Nephron progenitor cell (in vitro differentiated cells): ENCODE data around the gene PRDM16.

Experiments
- DNase-seq: peaks from one replicate; pipeline ENCODE4 v3.0.0; 2021
- H3K27ac Mint-ChIP-seq: 2 replicates; pipeline ENCODE4 v1.8.0; 2021; ENCODE audit warnings: mild to moderate bottlenecking, moderate library complexity, mixed read lengths
- H3K27me3 Mint-ChIP-seq: 2 replicates; pipeline ENCODE4 v1.8.0; 2021; ENCODE audit warnings: mild to moderate bottlenecking, low read depth, mixed read lengths; ENCODE audit not compliant: poor library complexity
- H3K36me3 Mint-ChIP-seq: 2 replicates; pipeline ENCODE4 v1.8.0; 2021; ENCODE audit warnings: low read depth, mixed read lengths
- H3K4me1 Mint-ChIP-seq: 2 replicates; pipeline ENCODE4 v1.8.0; 2021; ENCODE audit warnings: mixed read lengths
- H3K4me3 Mint-ChIP-seq: 2 replicates; pipeline ENCODE4 v1.8.0; 2021; ENCODE audit warnings: mild to moderate bottlenecking, moderate library complexity, mixed read lengths
- H3K9me3 Mint-ChIP-seq: 2 replicates; pipeline ENCODE4 v1.8.0; 2021; ENCODE audit warnings: mild to moderate bottlenecking, moderate library complexity, mixed read lengths
- TF ChIP-seq, protein P1 (sequence below): fragments of 200-600 bp; sonication (generic); IDR thresholded peaks from 2 replicates; pipeline ENCODE4 v1.5.0; 2021; ENCODE audit warnings: antibody characterized with exemption

The PRDM16 gene

DNA sequence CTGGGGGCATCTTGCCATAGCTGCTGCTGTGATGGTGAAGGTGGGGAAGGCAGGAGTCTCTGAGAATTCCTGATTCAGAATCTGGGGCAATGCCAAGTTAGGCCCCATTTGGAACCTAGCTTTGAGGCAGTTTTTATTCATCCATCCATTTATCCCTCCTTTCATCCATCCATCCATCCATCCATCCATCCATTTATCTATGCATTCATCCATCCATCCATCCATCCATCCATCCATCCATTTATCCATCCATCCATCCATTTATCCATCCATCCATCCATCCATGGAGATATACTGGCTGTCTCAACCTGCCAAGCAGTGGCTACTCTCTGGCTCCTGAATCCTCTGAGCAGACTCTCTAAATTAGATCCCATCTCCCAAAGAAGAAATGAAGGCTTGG, 83.1 kb downstream of the PRDM16 start:
- Mint-ChIP-seq H3K27me3 (peaks cover 49% of the 10 kb centered on the region), H3K9me3 (no peaks in the 10 kb centered on the region), H3K36me3 (no peaks in the 10 kb centered on the region), H3K27ac (no peak overlapping the region), H3K4me3 (no peak overlapping the region), H3K4me1 (peaks cover 15% of the 10 kb centered on the region)
- TF ChIP-seq, protein P1, sequence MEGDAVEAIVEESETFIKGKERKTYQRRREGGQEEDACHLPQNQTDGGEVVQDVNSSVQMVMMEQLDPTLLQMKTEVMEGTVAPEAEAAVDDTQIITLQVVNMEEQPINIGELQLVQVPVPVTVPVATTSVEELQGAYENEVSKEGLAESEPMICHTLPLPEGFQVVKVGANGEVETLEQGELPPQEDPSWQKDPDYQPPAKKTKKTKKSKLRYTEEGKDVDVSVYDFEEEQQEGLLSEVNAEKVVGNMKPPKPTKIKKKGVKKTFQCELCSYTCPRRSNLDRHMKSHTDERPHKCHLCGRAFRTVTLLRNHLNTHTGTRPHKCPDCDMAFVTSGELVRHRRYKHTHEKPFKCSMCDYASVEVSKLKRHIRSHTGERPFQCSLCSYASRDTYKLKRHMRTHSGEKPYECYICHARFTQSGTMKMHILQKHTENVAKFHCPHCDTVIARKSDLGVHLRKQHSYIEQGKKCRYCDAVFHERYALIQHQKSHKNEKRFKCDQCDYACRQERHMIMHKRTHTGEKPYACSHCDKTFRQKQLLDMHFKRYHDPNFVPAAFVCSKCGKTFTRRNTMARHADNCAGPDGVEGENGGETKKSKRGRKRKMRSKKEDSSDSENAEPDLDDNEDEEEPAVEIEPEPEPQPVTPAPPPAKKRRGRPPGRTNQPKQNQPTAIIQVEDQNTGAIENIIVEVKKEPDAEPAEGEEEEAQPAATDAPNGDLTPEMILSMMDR: no peak
- DNase-seq: no peak

DNA sequence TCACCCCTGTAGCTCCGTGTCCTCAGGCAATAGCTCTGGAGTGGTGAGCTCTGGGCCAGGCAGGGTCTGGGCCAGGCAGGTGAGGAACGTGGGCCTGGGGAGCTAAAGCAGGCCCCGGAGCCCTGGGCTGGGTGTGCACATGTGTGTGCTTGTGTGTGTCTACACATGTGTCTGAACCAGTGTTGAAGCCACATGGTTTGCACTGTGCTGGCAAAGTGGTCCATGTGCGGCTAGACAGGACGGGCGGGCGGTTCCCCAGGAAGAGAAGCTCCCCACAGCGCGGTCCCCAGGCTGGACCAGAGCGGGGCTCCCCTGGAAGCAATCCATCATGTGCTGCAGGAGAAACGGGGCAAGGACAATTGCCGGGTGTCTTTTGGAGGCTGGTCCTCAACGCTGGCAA, 84.2 kb downstream of the PRDM16 start:
- peaks cover 24% of the 10 kb centered on the region for H3K4me1 Mint-ChIP-seq
- H3K27me3 Mint-ChIP-seq: peaks cover 40% of the 10 kb centered on the region
- H3K36me3 Mint-ChIP-seq: no peaks in the 10 kb centered on the region
- H3K27ac Mint-ChIP-seq: no peak overlapping the region
- no peak overlapping the region for H3K4me3 Mint-ChIP-seq
- H3K9me3 Mint-ChIP-seq: no peaks in the 10 kb centered on the region
- DNase-seq: no peak
- TF ChIP-seq, protein P1: no peak

DNA sequence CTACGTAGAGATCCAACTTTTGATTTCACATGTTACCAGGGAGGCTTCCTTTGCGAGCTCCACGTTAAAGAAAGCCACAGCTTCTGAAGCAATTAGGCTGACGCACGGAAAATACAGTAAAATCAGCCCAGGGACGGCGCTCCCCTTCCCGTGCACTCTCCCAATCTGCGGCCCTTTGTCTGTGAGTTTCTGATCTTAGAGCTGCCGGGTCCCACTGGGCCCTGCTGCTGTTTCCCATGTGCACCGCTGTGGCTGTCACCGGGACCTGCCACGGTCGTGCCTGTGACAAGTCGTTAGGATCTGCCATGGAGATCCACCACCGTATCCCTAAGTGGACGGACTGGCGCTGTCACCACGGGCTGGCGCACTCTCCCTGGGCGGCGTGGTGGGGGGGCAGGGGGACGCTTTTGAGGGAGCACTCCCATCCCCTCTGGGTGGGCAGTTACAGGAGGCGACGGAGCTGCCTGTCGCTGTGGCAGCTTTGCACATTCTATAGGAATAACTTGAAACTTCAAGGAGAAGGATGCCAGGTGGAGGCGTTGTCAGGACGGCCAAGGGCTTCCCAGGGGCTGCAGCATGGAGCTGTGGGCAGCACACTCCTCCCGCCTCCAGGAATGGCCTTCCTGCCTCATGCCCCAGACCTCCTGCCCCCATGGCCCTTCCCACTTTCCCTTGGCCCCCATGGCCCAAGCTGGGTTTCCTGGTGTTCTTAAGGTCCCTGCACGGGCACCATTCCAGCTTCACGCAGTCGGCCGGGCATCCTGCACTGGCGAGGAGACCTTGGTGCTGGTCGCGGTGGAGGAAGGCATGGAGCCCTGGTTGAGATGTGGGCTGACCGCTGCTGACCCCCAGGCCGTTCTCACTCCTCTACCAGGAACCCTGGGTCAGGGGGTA, 85.1 kb downstream of the PRDM16 start:
- Mint-ChIP-seq H3K36me3 (no peaks in the 10 kb centered on the region), H3K27ac (no peak overlapping the region), H3K27me3 (peaks cover 33% of the 10 kb centered on the region), H3K4me1 (peaks cover 24% of the 10 kb centered on the region), H3K4me3 (no peak overlapping the region), H3K9me3 (no peaks in the 10 kb centered on the region)
- DNase-seq: no peak
- TF ChIP-seq, protein P1: no peak

DNA sequence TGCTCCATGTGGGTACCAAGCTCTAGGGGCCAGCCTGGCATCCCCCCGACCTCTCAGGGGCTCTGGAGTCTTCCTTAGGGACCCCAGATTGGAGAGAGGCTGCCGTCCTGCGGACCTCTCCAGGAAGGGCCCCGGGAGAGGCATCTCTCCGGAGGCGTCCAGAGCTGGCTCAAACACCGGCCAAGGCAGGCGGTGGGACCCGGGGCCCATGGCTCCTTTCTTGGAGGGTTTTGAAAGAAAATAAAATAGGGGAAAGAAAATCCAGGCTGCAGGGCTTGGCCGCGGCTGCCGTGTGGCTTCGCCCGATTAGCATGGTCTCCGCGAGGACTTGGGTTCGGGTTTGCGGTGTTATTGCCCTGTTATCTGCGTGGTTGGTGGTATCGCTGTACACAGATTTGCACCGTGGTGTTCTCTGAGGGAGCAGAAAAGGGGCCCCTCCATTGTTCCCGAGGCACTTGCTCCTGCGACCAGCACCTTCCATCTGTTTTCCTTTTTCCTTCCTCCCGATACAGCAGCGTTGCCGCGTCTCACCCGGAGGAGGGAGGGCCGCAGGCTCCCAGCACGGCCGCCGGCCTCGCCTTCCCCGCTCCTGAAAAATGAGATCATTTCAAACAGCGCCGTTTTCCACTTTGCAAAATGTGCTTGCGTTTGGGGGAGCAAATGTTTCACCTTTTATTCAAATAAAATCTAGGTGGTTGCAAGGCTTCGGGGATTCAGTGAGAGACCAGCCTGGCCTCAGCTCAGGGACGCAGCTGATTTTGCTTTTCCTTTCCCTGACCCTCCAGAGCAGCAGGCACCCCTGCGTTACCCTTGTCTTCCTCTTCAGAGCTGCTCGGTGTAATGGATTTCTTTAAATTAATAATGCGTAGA, 86.3 kb downstream of the PRDM16 start:
- Mint-ChIP-seq H3K36me3 (no peaks in the 10 kb centered on the region), H3K27me3 (peaks cover 38% of the 10 kb centered on the region), H3K4me1 (peaks cover 24% of the 10 kb centered on the region), H3K27ac (no peak overlapping the region), H3K4me3 (no peak overlapping the region), H3K9me3 (no peaks in the 10 kb centered on the region)
- DNase-seq: no peak
- TF ChIP-seq, protein P1: no peak

DNA sequence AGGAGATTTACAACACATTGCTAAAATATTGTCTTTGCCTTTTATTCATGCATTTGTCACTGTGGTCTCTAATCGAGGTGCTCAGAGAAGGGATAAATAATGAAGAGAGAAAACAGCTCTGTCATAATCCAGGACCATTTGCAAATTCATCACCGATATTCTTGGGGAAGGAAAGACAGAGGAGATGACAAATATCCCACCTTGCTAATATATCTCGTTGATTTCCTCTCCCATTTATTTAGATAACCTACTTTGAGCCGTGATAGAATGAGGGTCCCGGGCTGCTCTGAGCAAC, 86.9 kb downstream of the PRDM16 start:
- TF ChIP-seq, protein P1: no peak
- no peaks in the 10 kb centered on the region for H3K36me3 Mint-ChIP-seq
- H3K4me3 Mint-ChIP-seq: no peak overlapping the region
- no peak overlapping the region for H3K27ac Mint-ChIP-seq
- DNase-seq: no peak
- H3K27me3 Mint-ChIP-seq: peaks cover 42% of the 10 kb centered on the region
- no peaks in the 10 kb centered on the region for H3K9me3 Mint-ChIP-seq
- H3K4me1 Mint-ChIP-seq: peaks cover 24% of the 10 kb centered on the region
